Ishikawa (cell line): ENCODE results near the gene CHCHD1.

Experiments
- CEBPB ChIP-seq: IDR thresholded peaks from 2 replicates; pipeline ENCODE4 v1.6.1; 2012
- CREB1 ChIP-seq: IDR thresholded peaks from 2 replicates; pipeline ENCODE4 v1.6.1; 2012; ENCODE audit warnings: low read depth
- EGR1 ChIP-seq: IDR thresholded peaks from 2 replicates; pipeline ENCODE4 v1.6.1; 2012
- EP300 ChIP-seq: IDR thresholded peaks from 2 replicates; pipeline ENCODE4 v1.6.1; 2012; ENCODE audit warnings: borderline replicate concordance
- FOXM1 ChIP-seq: IDR thresholded peaks from 2 replicates; pipeline ENCODE4 v1.6.1; 2012; ENCODE audit warnings: low read depth, borderline replicate concordance
- MAX ChIP-seq: IDR thresholded peaks from 2 replicates; pipeline ENCODE4 v1.6.1; 2012
- NFIC ChIP-seq: IDR thresholded peaks from 2 replicates; pipeline ENCODE4 v1.6.1; 2012
- RAD21 ChIP-seq: IDR thresholded peaks from 2 replicates; pipeline ENCODE4 v1.6.1; 2012; ENCODE audit warnings: low read depth
- REST ChIP-seq: IDR thresholded peaks from 2 replicates; pipeline ENCODE4 v1.6.1; 2012; ENCODE audit warnings: low read depth, mild to moderate bottlenecking
- TAF1 ChIP-seq: IDR thresholded peaks from 2 replicates; pipeline ENCODE4 v1.6.1; 2012; ENCODE audit warnings: low read depth, mild to moderate bottlenecking
- TCF12 ChIP-seq: IDR thresholded peaks from 2 replicates; pipeline ENCODE4 v1.6.1; 2012; ENCODE audit warnings: low read depth
- TEAD4 ChIP-seq: IDR thresholded peaks from 2 replicates; pipeline ENCODE4 v1.6.1; 2012
- USF1 ChIP-seq: IDR thresholded peaks from 2 replicates; pipeline ENCODE4 v1.6.1; 2012
- YY1 ChIP-seq: IDR thresholded peaks from 2 replicates; pipeline ENCODE4 v1.6.1; 2012; ENCODE audit warnings: low read depth
- ZBTB7A ChIP-seq: IDR thresholded peaks from 2 replicates; pipeline ENCODE4 v1.6.1; 2012; ENCODE audit warnings: low read depth

Gene CHCHD1

GRCh38 chr10:73771722-73772280 is 10.0 kb upstream of the CHCHD1 start:
- peak; percentile 79 for TF ChIP-seq USF1
- TF ChIP-seq EGR1, result no peak
- no peak for TF ChIP-seq REST
- TF ChIP-seq CREB1, result no peak
- TF ChIP-seq MAX, result peak; percentile 79
- no peak for TF ChIP-seq TAF1

GRCh38 chr10:73772281-73773151 is 9.3 kb upstream of the CHCHD1 start:
- peak; percentile 34 for TF ChIP-seq REST
- TF ChIP-seq RAD21, result peak; percentile 8; the same call in 1 of the 2 replicates
- TF ChIP-seq TAF1, result peak; percentile 50
- peak; percentile 72; the same call in 1 of the 2 replicates for TF ChIP-seq TCF12
- peak; percentile 78 for TF ChIP-seq EGR1
- TF ChIP-seq MAX, result peak; percentile 18
- peak; percentile 81 for TF ChIP-seq ZBTB7A
- TF ChIP-seq FOXM1, result no peak
- no peak; the same call in 1 of the 2 replicates for TF ChIP-seq NFIC
- peak; percentile 31; the same call in 1 of the 2 replicates for TF ChIP-seq CREB1
- no peak for TF ChIP-seq CEBPB
- TF ChIP-seq YY1, result peak; percentile 88
- TF ChIP-seq TEAD4, result peak; percentile 56; the same call in 1 of the 2 replicates
- TF ChIP-seq EP300, result peak; percentile 41
- no peak; the same call in 1 of the 2 replicates for TF ChIP-seq USF1

GRCh38 chr10:73773152-73773879 is 8.5 kb upstream of the CHCHD1 start:
- TF ChIP-seq EP300 (0 out of 2 replicates have a peak, but pooled peaks have one; percentile 4), RAD21 (no peak)

GRCh38 chr10:73774637-73775036 is 7.2 kb upstream of the CHCHD1 start:
- no peak for TF ChIP-seq FOXM1
- peak; percentile 24; the same call in 1 of the 2 replicates for TF ChIP-seq RAD21

GRCh38 chr10:73779018-73779417 is 2.8 kb upstream of the CHCHD1 start:
- TF ChIP-seq USF1 (no peak), MAX (no peak), NFIC (no peak), EGR1 (no peak), EP300 (no peak), ZBTB7A (no peak), YY1 (no peak), TCF12 (no peak), TEAD4 (no peak), TAF1 (no peak), FOXM1 (no peak), CREB1 (no peak)
